HL-60 (cell line): ENCODE measurements around the gene CCDC187.

Experiments used
- GABPA ChIP-seq: IDR thresholded peaks from 2 replicates; pipeline ENCODE4 v1.6.1; 2012; ENCODE audit warnings: low read depth
- POLR2AphosphoS5 ChIP-seq: IDR thresholded peaks from 2 replicates; pipeline ENCODE4 v1.6.1; 2012; ENCODE audit warnings: low read depth
- SPI1 ChIP-seq: IDR thresholded peaks from 2 replicates; pipeline ENCODE4 v1.6.1; 2012; ENCODE audit warnings: low read depth, mild to moderate bottlenecking, borderline replicate concordance
- TF ChIP-seq, protein P1 (sequence below): IDR thresholded peaks from one replicate; pipeline ENCODE4 v1.5.1; 2011; ENCODE audit warnings: low read length, control low read depth, inconsistent platforms; ENCODE audit not compliant: insufficient read depth
- TF ChIP-seq, protein P2 (sequence below): IDR thresholded peaks from 2 replicates; pipeline ENCODE4 v1.6.1; 2012; ENCODE audit warnings: low read depth; ENCODE audit not compliant: insufficient replicate concordance

DNA sequence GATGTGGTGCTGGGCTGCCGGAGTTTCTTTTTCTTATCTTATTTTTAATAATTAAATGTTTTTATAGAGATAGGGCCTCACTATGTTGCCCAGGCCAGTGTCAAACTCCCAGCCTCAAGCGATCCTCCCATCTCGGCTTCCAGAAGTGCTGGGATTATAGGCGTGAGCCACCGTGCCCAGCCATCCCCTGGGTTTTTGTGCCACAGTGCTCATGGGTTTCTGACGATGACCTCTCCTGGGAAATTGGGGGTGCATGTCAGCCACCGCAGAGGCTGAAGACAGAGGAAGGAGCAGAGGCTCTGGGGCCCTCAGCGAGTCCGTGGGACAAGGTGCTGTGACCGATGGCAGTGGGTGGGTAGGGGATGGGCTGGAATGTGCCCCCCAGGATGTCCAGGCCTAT, 37.9 kb upstream of the CCDC187 start:
- TF ChIP-seq, protein P1, sequence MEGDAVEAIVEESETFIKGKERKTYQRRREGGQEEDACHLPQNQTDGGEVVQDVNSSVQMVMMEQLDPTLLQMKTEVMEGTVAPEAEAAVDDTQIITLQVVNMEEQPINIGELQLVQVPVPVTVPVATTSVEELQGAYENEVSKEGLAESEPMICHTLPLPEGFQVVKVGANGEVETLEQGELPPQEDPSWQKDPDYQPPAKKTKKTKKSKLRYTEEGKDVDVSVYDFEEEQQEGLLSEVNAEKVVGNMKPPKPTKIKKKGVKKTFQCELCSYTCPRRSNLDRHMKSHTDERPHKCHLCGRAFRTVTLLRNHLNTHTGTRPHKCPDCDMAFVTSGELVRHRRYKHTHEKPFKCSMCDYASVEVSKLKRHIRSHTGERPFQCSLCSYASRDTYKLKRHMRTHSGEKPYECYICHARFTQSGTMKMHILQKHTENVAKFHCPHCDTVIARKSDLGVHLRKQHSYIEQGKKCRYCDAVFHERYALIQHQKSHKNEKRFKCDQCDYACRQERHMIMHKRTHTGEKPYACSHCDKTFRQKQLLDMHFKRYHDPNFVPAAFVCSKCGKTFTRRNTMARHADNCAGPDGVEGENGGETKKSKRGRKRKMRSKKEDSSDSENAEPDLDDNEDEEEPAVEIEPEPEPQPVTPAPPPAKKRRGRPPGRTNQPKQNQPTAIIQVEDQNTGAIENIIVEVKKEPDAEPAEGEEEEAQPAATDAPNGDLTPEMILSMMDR: no peak
- TF ChIP-seq POLR2AphosphoS5 (no peak), GABPA (no peak), SPI1 (no peak)
- TF ChIP-seq, protein P2, sequence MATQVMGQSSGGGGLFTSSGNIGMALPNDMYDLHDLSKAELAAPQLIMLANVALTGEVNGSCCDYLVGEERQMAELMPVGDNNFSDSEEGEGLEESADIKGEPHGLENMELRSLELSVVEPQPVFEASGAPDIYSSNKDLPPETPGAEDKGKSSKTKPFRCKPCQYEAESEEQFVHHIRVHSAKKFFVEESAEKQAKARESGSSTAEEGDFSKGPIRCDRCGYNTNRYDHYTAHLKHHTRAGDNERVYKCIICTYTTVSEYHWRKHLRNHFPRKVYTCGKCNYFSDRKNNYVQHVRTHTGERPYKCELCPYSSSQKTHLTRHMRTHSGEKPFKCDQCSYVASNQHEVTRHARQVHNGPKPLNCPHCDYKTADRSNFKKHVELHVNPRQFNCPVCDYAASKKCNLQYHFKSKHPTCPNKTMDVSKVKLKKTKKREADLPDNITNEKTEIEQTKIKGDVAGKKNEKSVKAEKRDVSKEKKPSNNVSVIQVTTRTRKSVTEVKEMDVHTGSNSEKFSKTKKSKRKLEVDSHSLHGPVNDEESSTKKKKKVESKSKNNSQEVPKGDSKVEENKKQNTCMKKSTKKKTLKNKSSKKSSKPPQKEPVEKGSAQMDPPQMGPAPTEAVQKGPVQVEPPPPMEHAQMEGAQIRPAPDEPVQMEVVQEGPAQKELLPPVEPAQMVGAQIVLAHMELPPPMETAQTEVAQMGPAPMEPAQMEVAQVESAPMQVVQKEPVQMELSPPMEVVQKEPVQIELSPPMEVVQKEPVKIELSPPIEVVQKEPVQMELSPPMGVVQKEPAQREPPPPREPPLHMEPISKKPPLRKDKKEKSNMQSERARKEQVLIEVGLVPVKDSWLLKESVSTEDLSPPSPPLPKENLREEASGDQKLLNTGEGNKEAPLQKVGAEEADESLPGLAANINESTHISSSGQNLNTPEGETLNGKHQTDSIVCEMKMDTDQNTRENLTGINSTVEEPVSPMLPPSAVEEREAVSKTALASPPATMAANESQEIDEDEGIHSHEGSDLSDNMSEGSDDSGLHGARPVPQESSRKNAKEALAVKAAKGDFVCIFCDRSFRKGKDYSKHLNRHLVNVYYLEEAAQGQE: no peak
